Peyer's patch (tissue), 4 donors: Measurements from ENCODE around the gene IRF5.

Source experiments
- CTCF ChIP-seq, 6 experiments: fragments of 450-650 bp in 4 of 6; fragments of 200-600 bp in 2 of 6; sonication (generic) in 1 of 6; IDR thresholded peaks; one replicate each; pipeline ENCODE4 v1.5.1; 2017 to 2019; ENCODE audit warnings: antibody characterized with exemption in 6 of 6, mild to moderate bottlenecking in 3 of 6, moderate library complexity in 1 of 6
- POLR2A ChIP-seq, 2 donors: fragments of 450-650 bp; IDR thresholded peaks; one replicate each; pipeline ENCODE4 v1.5.1; 2017; ENCODE audit warnings: antibody characterized with exemption in 2 of 2, mild to moderate bottlenecking in 2 of 2, moderate library complexity in 2 of 2

GRCh38 chr7:128913870-128914565, 23.7 kb upstream of the IRF5 start:
- no peak for TF ChIP-seq CTCF (IDR thresholded peaks at IDR 0.05)
- TF ChIP-seq POLR2A (IDR thresholded peaks at IDR 0.05): no peak
